Adrenal gland (tissue), 5 donors: Measurements from ENCODE around the gene PTPMT1.

Experiments used
- CTCF ChIP-seq, 6 experiments: fragments of 450-650 bp in 4 of 6; fragments of 200-600 bp in 2 of 6; sonication (generic) in 1 of 6; IDR thresholded peaks; 1 replicate in 5 of 6; 2 replicates in 1 of 6; pipeline versions ENCODE4 v1.5.1 to v1.8.0; 2016 to 2021; ENCODE audit warnings: antibody characterized with exemption in 6 of 6, mild to moderate bottlenecking in 2 of 6, moderate library complexity in 1 of 6
- POLR2A ChIP-seq, 2 donors: fragments of 450-650 bp; IDR thresholded peaks; one replicate each; pipeline ENCODE4 v1.6.1; 2017; ENCODE audit warnings: antibody characterized with exemption in 2 of 2, mild to moderate bottlenecking in 2 of 2, moderate library complexity in 1 of 2
- donor health status: DM: no; HTN: no; CAD: no.

- TF ChIP-seq POLR2A (IDR thresholded peaks at IDR 0.05) (no peak), CTCF (IDR thresholded peaks at IDR 0.05) (no peak)
Measured at GRCh38 chr11:47603295-47603694, 37.9 kb downstream of the PTPMT1 start.
